DOHH2 (cell line): ENCODE measurements around the gene TNFRSF13B.

ENCODE experiments used
- H3F3A ChIP-seq: fragments of 200-600 bp; sonication (generic), shearing (Covaris generic); 2 replicates; pipeline ENCODE4 v1.6.0; 2016; ENCODE audit warnings: antibody characterized with exemption, mild to moderate bottlenecking; ENCODE audit not compliant: control insufficient read depth, insufficient read depth
- H3K27ac ChIP-seq: fragments of 200-600 bp; sonication (generic); 2 replicates; pipeline ENCODE4 v1.5.1; 2014; ENCODE audit warnings: low read depth, mild to moderate bottlenecking, low read length, moderate library complexity
- H3K27me3 ChIP-seq: fragments of 200-600 bp; sonication (generic); 2 replicates; pipeline ENCODE4 v1.6.1; 2014; ENCODE audit warnings: mild to moderate bottlenecking, low read length, mixed read lengths; ENCODE audit not compliant: control insufficient read depth
- H3K36me3 ChIP-seq: fragments of 200-600 bp; sonication (generic); 2 replicates; pipeline ENCODE4 v1.6.1; 2014; ENCODE audit warnings: mild to moderate bottlenecking, low read length, moderate library complexity, mixed read lengths; ENCODE audit not compliant: control insufficient read depth
- H3K4me1 ChIP-seq: fragments of 200-600 bp; sonication (generic); 2 replicates; pipeline ENCODE4 v1.6.1; 2014; ENCODE audit warnings: mild to moderate bottlenecking, low read length, mixed read lengths; ENCODE audit not compliant: control insufficient read depth
- H3K4me2 ChIP-seq: fragments of 200-600 bp; sonication (generic); 2 replicates; pipeline ENCODE4 v1.6.0; 2014; ENCODE audit warnings: mild to moderate bottlenecking, low read length, moderate library complexity
- H3K4me3 ChIP-seq: fragments of 200-600 bp; sonication (generic); 2 replicates; pipeline ENCODE4 v1.5.1; 2014; ENCODE audit warnings: mild to moderate bottlenecking, low read length, mixed read lengths
- H3K79me2 ChIP-seq: fragments of 200-600 bp; sonication (generic); 2 replicates; pipeline ENCODE4 v1.6.1; 2014; ENCODE audit warnings: mild to moderate bottlenecking, low read length, mixed read lengths; ENCODE audit not compliant: control insufficient read depth
- H3K9me2 ChIP-seq: fragments of 200-600 bp; sonication (generic); replicated peaks from 2 replicates; pipeline ENCODE4 v1.6.1; 2014; ENCODE audit warnings: mild to moderate bottlenecking, low read length, mixed read lengths; ENCODE audit not compliant: control insufficient read depth
- H3K9me3 ChIP-seq: fragments of 200-600 bp; sonication (generic); 2 replicates; pipeline ENCODE4 v1.6.1; 2014; ENCODE audit warnings: antibody characterized with exemption, low read length, mixed read lengths; ENCODE audit not compliant: control insufficient read depth, insufficient read depth
- H4K20me1 ChIP-seq: fragments of 200-600 bp; sonication (generic); 2 replicates; pipeline ENCODE4 v1.6.0; 2014; ENCODE audit warnings: low read depth, mild to moderate bottlenecking, antibody characterized with exemption, low read length, moderate library complexity; ENCODE audit not compliant: control insufficient read depth, insufficient read depth
- EZH2phosphoT487 ChIP-seq: fragments of 200-600 bp; sonication (generic); IDR thresholded peaks from 2 replicates; pipeline ENCODE4 v1.6.1; 2017; ENCODE audit warnings: borderline replicate concordance, mild to moderate bottlenecking, antibody characterized with exemption, low read length, moderate library complexity, mixed read lengths
- TF ChIP-seq, protein P1 (sequence below): fragments of 200-600 bp; sonication (generic); IDR thresholded peaks from one replicate; pipeline ENCODE4 v1.5.1; 2014; ENCODE audit warnings: antibody characterized with exemption, mild to moderate bottlenecking, low read depth, low read length; ENCODE audit not compliant: poor library complexity, severe bottlenecking

The TNFRSF13B gene

DNA sequence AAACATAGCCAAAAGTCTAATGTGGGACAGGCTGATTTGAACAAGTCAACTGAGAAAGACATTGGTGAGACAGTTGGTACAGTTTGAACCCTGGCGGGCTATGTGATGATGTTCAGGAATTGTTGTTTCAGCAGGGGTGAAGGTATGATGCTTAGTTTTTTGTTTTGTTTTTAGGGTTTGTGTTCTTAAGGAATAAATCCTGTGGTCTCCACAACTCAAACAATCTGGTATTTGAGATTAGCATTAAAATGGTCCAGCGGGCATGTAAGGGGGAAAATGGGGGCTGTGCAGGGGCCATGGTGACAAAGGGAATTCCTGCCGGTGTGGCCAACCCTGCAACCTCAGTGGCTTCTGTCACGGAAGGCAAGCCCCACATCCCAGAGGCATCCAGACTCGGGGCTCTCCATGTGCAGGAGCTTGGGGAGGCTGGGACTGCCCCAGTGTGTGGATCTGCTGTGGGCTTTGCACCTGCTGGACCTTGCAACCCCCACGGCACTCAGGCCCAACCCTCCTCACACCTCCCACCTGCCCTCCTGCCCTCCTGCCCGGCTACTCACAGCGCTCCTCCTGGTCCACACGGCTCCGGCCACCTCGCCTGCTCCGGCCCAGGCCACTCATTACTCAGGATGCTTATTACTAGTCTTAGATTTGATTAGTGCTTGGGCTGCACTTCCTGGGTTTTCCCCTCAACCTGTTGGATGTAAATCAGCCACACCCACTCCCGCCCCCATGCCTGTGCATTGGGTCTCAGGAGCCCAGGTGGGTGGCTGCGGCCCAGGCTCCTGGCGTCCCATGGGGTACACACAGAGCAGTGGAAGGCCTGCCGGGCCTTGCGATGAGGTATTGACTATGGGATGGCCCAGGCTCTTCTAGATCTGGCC, at the start of gene TNFRSF13B:
TSS of gene TNFRSF13B (minus strand) at position 661 of the 881 bp plus-strand sequence. CDS start at position 618, 43 bp downstream.
- Histone ChIP-seq H3K36me3 (no peaks in the 10 kb centered on the region), H3K4me3 (no peak within 1 kb of the TSS), H3K4me2 (no peak within 1 kb of the TSS), H3K9me3 (no peaks in the 10 kb centered on the region), H3K4me1 (peaks cover 38% of the 10 kb centered on the region), H3K27me3 (peaks cover 20% of the 10 kb centered on the region), H3F3A (peaks cover 16% of the 10 kb centered on the region), H3K79me2 (no peaks in the 10 kb centered on the region), H4K20me1 (no peaks in the 10 kb centered on the region), H3K9me2 (no peaks in the 10 kb centered on the region), H3K27ac (no peak within 1 kb of the TSS)
- TF ChIP-seq EZH2phosphoT487: no peak
- TF ChIP-seq, protein P1, sequence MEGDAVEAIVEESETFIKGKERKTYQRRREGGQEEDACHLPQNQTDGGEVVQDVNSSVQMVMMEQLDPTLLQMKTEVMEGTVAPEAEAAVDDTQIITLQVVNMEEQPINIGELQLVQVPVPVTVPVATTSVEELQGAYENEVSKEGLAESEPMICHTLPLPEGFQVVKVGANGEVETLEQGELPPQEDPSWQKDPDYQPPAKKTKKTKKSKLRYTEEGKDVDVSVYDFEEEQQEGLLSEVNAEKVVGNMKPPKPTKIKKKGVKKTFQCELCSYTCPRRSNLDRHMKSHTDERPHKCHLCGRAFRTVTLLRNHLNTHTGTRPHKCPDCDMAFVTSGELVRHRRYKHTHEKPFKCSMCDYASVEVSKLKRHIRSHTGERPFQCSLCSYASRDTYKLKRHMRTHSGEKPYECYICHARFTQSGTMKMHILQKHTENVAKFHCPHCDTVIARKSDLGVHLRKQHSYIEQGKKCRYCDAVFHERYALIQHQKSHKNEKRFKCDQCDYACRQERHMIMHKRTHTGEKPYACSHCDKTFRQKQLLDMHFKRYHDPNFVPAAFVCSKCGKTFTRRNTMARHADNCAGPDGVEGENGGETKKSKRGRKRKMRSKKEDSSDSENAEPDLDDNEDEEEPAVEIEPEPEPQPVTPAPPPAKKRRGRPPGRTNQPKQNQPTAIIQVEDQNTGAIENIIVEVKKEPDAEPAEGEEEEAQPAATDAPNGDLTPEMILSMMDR: no peak

DNA sequence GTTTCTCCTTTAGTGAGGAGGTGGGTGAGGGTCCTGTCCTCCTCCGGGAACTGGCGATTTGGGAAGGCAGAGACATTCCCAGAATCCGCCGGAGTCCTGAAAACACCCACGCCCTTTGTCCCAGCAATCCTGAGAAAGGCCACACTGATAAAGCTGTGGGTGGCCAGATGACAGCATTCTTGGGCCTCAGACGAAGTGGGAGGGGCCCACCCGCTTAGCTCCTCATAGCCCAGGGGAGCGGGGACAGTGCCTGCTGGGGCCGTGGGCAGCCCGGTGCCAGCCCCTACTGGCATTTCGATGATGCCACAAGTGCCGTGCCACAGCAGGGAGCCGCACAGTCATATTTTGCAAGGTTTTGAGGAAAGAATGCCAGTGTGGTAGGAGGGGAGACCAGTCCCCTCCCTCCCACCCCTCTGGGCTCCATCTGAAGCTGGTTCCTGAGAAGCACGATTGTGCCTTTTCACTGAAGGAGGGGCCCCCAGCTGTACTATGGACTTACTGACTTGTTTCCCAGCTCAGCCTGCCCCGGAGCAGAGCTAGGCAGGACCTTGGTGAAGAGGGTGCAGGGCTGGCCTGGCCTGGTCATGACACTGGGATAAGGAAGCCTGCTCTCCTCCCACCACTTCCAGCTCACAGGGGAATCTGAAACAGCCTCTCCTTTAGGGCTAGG, 49.4 kb upstream of the TNFRSF13B start:
- H3K4me1 ChIP-seq: peaks cover 2% of the 10 kb centered on the region; the same call in 1 of the 2 replicates
- no peaks in the 10 kb centered on the region for H3K9me3 ChIP-seq
- H3K4me2 ChIP-seq: no peak overlapping the region
- H3F3A ChIP-seq: no peaks in the 10 kb centered on the region
- H3K36me3 ChIP-seq: no peaks in the 10 kb centered on the region
- no peak overlapping the region for H3K4me3 ChIP-seq
- H4K20me1 ChIP-seq: no peaks in the 10 kb centered on the region
- no peaks in the 10 kb centered on the region for H3K79me2 ChIP-seq
- no peak for TF ChIP-seq EZH2phosphoT487
- TF ChIP-seq, protein P1: no peak
- H3K9me2 ChIP-seq: no peaks in the 10 kb centered on the region
- H3K27me3 ChIP-seq: no peaks in the 10 kb centered on the region
- H3K27ac ChIP-seq: no peak overlapping the region

DNA sequence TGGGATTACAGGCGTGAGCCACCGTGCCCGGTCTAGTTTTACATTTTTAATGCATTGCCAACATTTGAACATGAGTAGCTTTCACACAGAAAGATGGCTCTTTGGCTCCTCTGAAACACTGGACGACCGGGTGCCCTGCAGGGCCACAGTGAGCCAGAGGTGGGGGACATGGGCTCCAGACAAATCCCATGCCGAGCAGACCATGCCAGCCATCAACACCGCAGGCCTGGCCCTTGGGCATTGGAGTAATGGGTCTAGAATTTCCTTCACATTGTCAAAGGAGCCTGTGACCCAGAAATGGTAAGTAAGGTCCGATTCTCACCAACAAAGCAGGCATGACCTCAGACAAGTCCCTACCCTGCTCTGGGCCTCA, 48.9 kb upstream of the TNFRSF13B start:
- no peaks in the 10 kb centered on the region for H4K20me1 ChIP-seq
- TF ChIP-seq EZH2phosphoT487: no peak
- TF ChIP-seq, protein P1: no peak
- H3K4me1 ChIP-seq: peaks cover 4% of the 10 kb centered on the region; the same call in 1 of the 2 replicates
- no peak overlapping the region for H3K4me3 ChIP-seq
- H3K27ac ChIP-seq: no peak overlapping the region
- H3K9me3 ChIP-seq: no peaks in the 10 kb centered on the region
- H3K27me3 ChIP-seq: no peaks in the 10 kb centered on the region
- H3K9me2 ChIP-seq: no peaks in the 10 kb centered on the region
- no peaks in the 10 kb centered on the region for H3K79me2 ChIP-seq
- H3K36me3 ChIP-seq: no peaks in the 10 kb centered on the region
- no peak overlapping the region for H3K4me2 ChIP-seq
- no peaks in the 10 kb centered on the region for H3F3A ChIP-seq
